Measurements from ENCODE around the gene SHANK3. TPM values are rescaled to one million over a fixed set of nuclear protein-coding genes. Genes with fewer than 3 reads are reported as not detected.

Gene SHANK3
- total and polyA plus RNA-seq, 2 of the 8 experiments (the other 6 are each of a cell fraction or from before 2014, with no cell fraction given): 1.5 to 6.0 TPM

GRCh38 chr22:50671641-50672040 lies 982 bp upstream of the SHANK3 start:
- Histone ChIP-seq H3K36me3 (ENCODE audit: control insufficient read depth in 2 of 4, insufficient read depth in 4 of 4, low read length in 3 of 4) (no peaks in the 10 kb centered on the region), H2BK120ac (replicated peaks; ENCODE audit: low read depth, low read length) (no peak overlapping the region), H3K4me2 (ENCODE audit: insufficient read depth in 1 of 2, low read depth in 2 of 2, low read length in 2 of 2) (no peak overlapping the region), H3K56ac (replicated peaks; ENCODE audit: insufficient read length, low read depth, low read length) (no peak overlapping the region), H3K23me2 (ENCODE audit: low read depth, low read length) (peaks cover 13% of the 10 kb centered on the region), H3K9ac (replicated peaks in 1 of 4; ENCODE audit: extremely low read depth in 1 of 4, low read depth in 3 of 4, low read length in 3 of 4) (no peak overlapping the region), H3K14ac (ENCODE audit: insufficient read length) (no peak overlapping the region), H2AFZ (ENCODE audit: low read length) (no peak overlapping the region), H2BK15ac (ENCODE audit: low read length) (no peak overlapping the region), H2BK5ac (ENCODE audit: low read depth, low read length) (no peak overlapping the region), H4K91ac (replicated peaks; ENCODE audit: insufficient read length, low read length) (no peak overlapping the region), H3K27ac (ENCODE audit: low read depth, low read length) (no peak overlapping the region), H3K4me3 (ENCODE audit: extremely low read depth in 1 of 4, insufficient read depth in 2 of 4, low read depth in 3 of 4, low read length in 4 of 4) (no peak overlapping the region), H3K79me1 (ENCODE audit: low read depth, low read length) (peaks cover 5% of the 10 kb centered on the region; the same call in 1 of the 2 replicates), H4K8ac (ENCODE audit: extremely low read depth, insufficient read depth, low read length) (no peak overlapping the region), H3K79me2 (ENCODE audit: control insufficient read depth in 1 of 2, insufficient read depth in 2 of 2, low read length in 2 of 2) (peaks cover 0 to 5% of the 10 kb centered on the region in 2 experiments; a peak in 1 of 4 replicates), H2BK12ac (ENCODE audit: low read depth, low read length) (no peak overlapping the region), H4K20me1 (replicated peaks in 1 of 2; ENCODE audit: control insufficient read depth in 1 of 2, insufficient read depth in 2 of 2, low read length in 2 of 2) (peaks cover 11 to 12% of the 10 kb centered on the region in 2 experiments), H3K9me3 (ENCODE audit: insufficient read depth in 2 of 2, low read depth in 1 of 2, low read length in 1 of 2) (no peaks in the 10 kb centered on the region), H3K18ac (ENCODE audit: extremely low read depth, low read length) (no peak overlapping the region), H4K5ac (ENCODE audit: insufficient read length, low read depth, low read length) (no peak overlapping the region), H2BK20ac (ENCODE audit: low read length) (no peak overlapping the region), H3K27me3 (replicated peaks in 1 of 4; ENCODE audit: control insufficient read depth in 3 of 4, extremely low read depth in 1 of 4, insufficient read depth in 3 of 4, low read length in 3 of 4) (peaks cover 3 to 21% (median 16%) of the 10 kb centered on the region in 4 experiments), H3K4ac (replicated peaks; ENCODE audit: insufficient read length, low read depth, low read length) (no peak overlapping the region), H3K23ac (ENCODE audit: insufficient read length) (no peak overlapping the region), H2AK5ac (ENCODE audit: low read depth, low read length) (no peak overlapping the region), H3K4me1 (replicated peaks in 1 of 4; ENCODE audit: control insufficient read depth in 3 of 4, insufficient read depth in 4 of 4, low read length in 3 of 4) (peaks cover 0 to 16% (median 9%) of the 10 kb centered on the region in 4 experiments; a peak in 6 of 7 replicates)
- POLR2A ChIA-PET (ENCODE audit: partially characterized antibody): interaction anchor here (1.5 kb wide), 1 partner anchor 30 kb away, joined by 4 read pairs; no protein-coding TSS in a partner anchor
- WGBS, 2 experiments (ENCODE audit: extremely low coverage in 1 of 2, insufficient coverage in 1 of 2, insufficient read length in 1 of 2, insufficient replicate concordance in 2 of 2, low coverage in 1 of 2, low lambda C conversion rate in 2 of 2, missing lambda C conversion rate in 1 of 2): 89% methylated on average over 11 of the region's 11 CpGs; no CpG with 5 or more reads in 1 of the 2 experiments
- CTCF ChIA-PET (ENCODE audit: partially characterized antibody): interaction anchor here (1.0 to 1.5 kb wide), 2 partner anchors 30 to 45 kb away, joined by 4 to 9 read pairs; no protein-coding TSS in a partner anchor
- FAIRE-seq: no peak
- no peak for DNase-seq (ENCODE audit: low read depth in 1 of 2, low spot score in 2 of 2)
- TF ChIP-seq RXRA (IDR thresholded peaks at IDR 0.05; ENCODE audit: insufficient read depth, low read depth, low read length) (no peak), BRCA1 (IDR thresholded peaks at IDR 0.05; ENCODE audit: low read depth, low read length) (no peak), SAP30 (IDR thresholded peaks at IDR 0.05; ENCODE audit: insufficient read depth, insufficient replicate concordance, low read length) (no peak), CREB1 (IDR thresholded peaks at IDR 0.05) (no peak), TAF1 (IDR thresholded peaks at IDR 0.05; ENCODE audit: low read depth, low read length) (no peak), SUZ12 (IDR thresholded peaks at IDR 0.05; ENCODE audit: low read length) (no peak), ASH2L (IDR thresholded peaks at IDR 0.05; ENCODE audit: low read length) (no peak), FOSL1 (IDR thresholded peaks at IDR 0.05; ENCODE audit: insufficient read depth, low read depth, low read length) (no peak), CTBP2 (IDR thresholded peaks at IDR 0.05; ENCODE audit: borderline replicate concordance, insufficient read depth, insufficient read length, low read length) (no peak), SP1 (IDR thresholded peaks at IDR 0.05; ENCODE audit: low read depth, low read length) (no peak), SRF (IDR thresholded peaks at IDR 0.05; ENCODE audit: low read depth, low read length) (no peak), SIN3A (conservative IDR thresholded peaks at IDR 0.05 in 1 of 2, IDR thresholded peaks at IDR 0.05 in 1 of 2; ENCODE audit: low read depth in 1 of 2, low read length in 2 of 2) (no peak)
- TF ChIP-seq, protein P1, sequence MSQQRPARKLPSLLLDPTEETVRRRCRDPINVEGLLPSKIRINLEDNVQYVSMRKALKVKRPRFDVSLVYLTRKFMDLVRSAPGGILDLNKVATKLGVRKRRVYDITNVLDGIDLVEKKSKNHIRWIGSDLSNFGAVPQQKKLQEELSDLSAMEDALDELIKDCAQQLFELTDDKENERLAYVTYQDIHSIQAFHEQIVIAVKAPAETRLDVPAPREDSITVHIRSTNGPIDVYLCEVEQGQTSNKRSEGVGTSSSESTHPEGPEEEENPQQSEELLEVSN (IDR thresholded peaks at IDR 0.05): no peak
